Thyroid gland (tissue), 4 donors: ENCODE results near the gene PPP1R13B.
"Not testable (repeated sequence)": the region's sequence is repeated elsewhere in the genome, so short reads cannot be mapped to it uniquely, and the experiment has no call there.

Experiments
- CTCF ChIP-seq, 6 experiments: fragments of 200-600 bp in 3 of 6; fragments of 450-650 bp in 3 of 6; sonication (generic) in 3 of 6; IDR thresholded peaks; one replicate each; pipeline ENCODE4 v1.5.1; 2016 to 2019; ENCODE audit warnings: antibody characterized with exemption in 6 of 6, mild to moderate bottlenecking in 2 of 6, inconsistent platforms in 1 of 6, moderate library complexity in 1 of 6
- POLR2A ChIP-seq, 2 donors: fragments of 450-650 bp; IDR thresholded peaks; one replicate each; pipeline ENCODE4 v1.6.1; 2017; ENCODE audit warnings: antibody characterized with exemption in 2 of 2, mild to moderate bottlenecking in 2 of 2, moderate library complexity in 1 of 2

- TF ChIP-seq POLR2A, CTCF (IDR thresholded peaks at IDR 0.05): not testable (repeated sequence)
Measured at GRCh38 chr14:103691655-103692054, 155.7 kb downstream of the PPP1R13B start.
